ENCODE results near the gene BABAM2. TPM values are rescaled to one million over a fixed set of nuclear protein-coding genes. Genes with fewer than 3 reads are reported as not detected.

Gene BABAM2
- total and polyA plus RNA-seq, 9 of the 15 experiments (the other 6 are each of a cell fraction or from before 2014, with no cell fraction given): 10.9 to 37.4 (median 25.6) TPM

- DNase-seq (ENCODE audit: extremely low read depth in 1 of 4, low spot score in 3 of 4) (no peak), ATAC-seq (no peak), FAIRE-seq (no peak)
- in situ Hi-C loops (cut with MboI) (no loop called here), intact Hi-C loops (cut with micrococcal nuclease) (no loop called here)
- Histone ChIP-seq H3K27me3 (ENCODE audit: control insufficient read depth in 2 of 2, insufficient read depth in 2 of 2, low read length in 2 of 2) (no peaks in the 10 kb centered on the region), H3K4me1 (replicated peaks in 1 of 2; ENCODE audit: control insufficient read depth in 2 of 2, insufficient read depth in 2 of 2, low read length in 2 of 2) (peaks cover 10 to 17% of the 10 kb centered on the region in 2 experiments; a peak in 3 of 5 replicates), H3K27ac (ENCODE audit: extremely low read depth, low read depth, low read length) (no peak overlapping the region), H3K9ac (ENCODE audit: insufficient read depth in 1 of 2, low read depth in 2 of 2, low read length in 2 of 2) (peak overlapping the region in 1 of 2 experiments; percentile 32; a peak in 1 of 4 replicates), H3K9me3 (replicated peaks; ENCODE audit: control insufficient read depth, insufficient read depth, low read depth, low read length) (no peaks in the 10 kb centered on the region), H3K79me2 (ENCODE audit: control insufficient read depth, insufficient read depth, low read length) (no peaks in the 10 kb centered on the region), H3K4me2 (ENCODE audit: insufficient read depth, low read length) (no peak overlapping the region), H4K20me1 (replicated peaks; ENCODE audit: control insufficient read depth, insufficient read depth, low read length) (no peaks in the 10 kb centered on the region), H3K4me3 (no peak overlapping the region), H2AFZ (ENCODE audit: low read depth, low read length) (no peak overlapping the region), H3K36me3 (ENCODE audit: control insufficient read depth, insufficient read depth, low read length) (no peaks in the 10 kb centered on the region), H3K9me1 (ENCODE audit: control insufficient read depth, insufficient read depth, low read length) (no peaks in the 10 kb centered on the region)
- WGBS (ENCODE audit: insufficient coverage, low coverage, missing lambda C conversion rate): 79% methylated on average over 8 of the region's 8 CpGs
- no TSS peak for BruUV-seq (replicated peaks)
- no peak for TF ChIP-seq TEAD2 (tag; IDR thresholded peaks at IDR 0.05)
- no peak for TF ChIP-seq ZNF830 (CRISPR knock-in tag; IDR thresholded peaks at IDR 0.05)
- TF ChIP-seq COPS2 (conservative IDR thresholded peaks at IDR 0.05): no peak
- no peak for TF ChIP-seq GTF2A2 (tag; IDR thresholded peaks at IDR 0.05)
- no peak for TF ChIP-seq ESRRB (CRISPR knock-in tag; IDR thresholded peaks at IDR 0.05; ENCODE audit: borderline replicate concordance)
- TF ChIP-seq ZNF212 (CRISPR knock-in tag; IDR thresholded peaks at IDR 0.05): no peak
- no peak for TF ChIP-seq HDAC8 (tag; IDR thresholded peaks at IDR 0.05)
- TF ChIP-seq BRD9 (IDR thresholded peaks at IDR 0.05; ENCODE audit: low read depth, partially characterized antibody): no peak
- no peak for TF ChIP-seq PTRF (tag; IDR thresholded peaks at IDR 0.05)
- no peak for TF ChIP-seq ZNF384 (IDR thresholded peaks at IDR 0.05; ENCODE audit: low read depth, low read length)
- TF ChIP-seq, protein P1, sequence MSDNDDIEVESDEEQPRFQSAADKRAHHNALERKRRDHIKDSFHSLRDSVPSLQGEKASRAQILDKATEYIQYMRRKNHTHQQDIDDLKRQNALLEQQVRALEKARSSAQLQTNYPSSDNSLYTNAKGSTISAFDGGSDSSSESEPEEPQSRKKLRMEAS (CRISPR knock-in tag; IDR thresholded peaks at IDR 0.05): no peak
- POLR2A ChIA-PET: no interaction called here
- CTCF ChIA-PET (ENCODE audit: low intra/inter-chr PET ratio): no interaction called here
Measured at GRCh38 chr2:28322456-28322855, 431.9 kb downstream of the BABAM2 start.
